ENCODE results near the gene C1QTNF9.

The C1QTNF9 gene

GRCh38 chr13:24338721-24339120 lies 29.3 kb downstream of the C1QTNF9 start:
- Histone ChIP-seq H3K9me2 (replicated peaks; ENCODE audit: insufficient read depth, low read length) (no peaks in the 10 kb centered on the region), H2AFZ (ENCODE audit: low read depth, low read length, severe bottlenecking) (no peak overlapping the region), H3F3A (ENCODE audit: insufficient read depth) (no peaks in the 10 kb centered on the region), H3K36me3 (ENCODE audit: low read length) (no peaks in the 10 kb centered on the region), H4K20me1 (ENCODE audit: low read depth, low read length) (no peaks in the 10 kb centered on the region), H3K9ac (ENCODE audit: low read length) (no peak overlapping the region), H3K4me2 (ENCODE audit: low read depth, low read length, poor library complexity, severe bottlenecking) (no peak overlapping the region), H3K4me3 (ENCODE audit: insufficient read depth, low read length, poor library complexity, severe bottlenecking) (no peak overlapping the region), H3K27me3 (ENCODE audit: low read length) (no peaks in the 10 kb centered on the region), H3K9me3 (ENCODE audit: insufficient read depth, low read length) (no peaks in the 10 kb centered on the region), H3K79me2 (ENCODE audit: insufficient read depth, low read length) (no peaks in the 10 kb centered on the region), H3K27ac (ENCODE audit: low read depth, low read length) (no peak overlapping the region)
- no peak for TF ChIP-seq CTCF (IDR thresholded peaks at IDR 0.05; ENCODE audit: insufficient read depth, low read length, poor library complexity, severe bottlenecking)

- Histone ChIP-seq H3K27me3 (ENCODE audit: low read length) (no peaks in the 10 kb centered on the region), H3K36me3 (ENCODE audit: low read length) (no peaks in the 10 kb centered on the region), H2AFZ (ENCODE audit: low read depth, low read length, severe bottlenecking) (no peak overlapping the region)
These were observed 30.7 kb downstream of the C1QTNF9 start for GRCh38 chr13:24339937-24340607.

GRCh38 chr13:24340608-24340955 lies 31.2 kb downstream of the C1QTNF9 start:
- no peaks in the 10 kb centered on the region for H3K36me3 ChIP-seq (ENCODE audit: low read length)
- no peaks in the 10 kb centered on the region for H3K9me2 ChIP-seq (replicated peaks; ENCODE audit: insufficient read depth, low read length)
- no peaks in the 10 kb centered on the region for H3F3A ChIP-seq (ENCODE audit: insufficient read depth)
- no peak overlapping the region for H3K4me3 ChIP-seq (ENCODE audit: insufficient read depth, low read length, poor library complexity, severe bottlenecking)
- H4K20me1 ChIP-seq (ENCODE audit: low read depth, low read length), result no peaks in the 10 kb centered on the region
- H2AFZ ChIP-seq (ENCODE audit: low read depth, low read length, severe bottlenecking), result no peak overlapping the region
- H3K4me2 ChIP-seq (ENCODE audit: low read depth, low read length, poor library complexity, severe bottlenecking), result no peak overlapping the region
- H3K9me3 ChIP-seq (ENCODE audit: insufficient read depth, low read length), result no peaks in the 10 kb centered on the region
- TF ChIP-seq CTCF (IDR thresholded peaks at IDR 0.05; ENCODE audit: insufficient read depth, low read length, poor library complexity, severe bottlenecking) (no peak), EZH2phosphoT487 (conservative IDR thresholded peaks at IDR 0.05; ENCODE audit: low read length) (no peak)
- H3K9ac ChIP-seq (ENCODE audit: low read length), result no peak overlapping the region
- H3K27me3 ChIP-seq (ENCODE audit: low read length), result no peaks in the 10 kb centered on the region
- H3K79me2 ChIP-seq (ENCODE audit: insufficient read depth, low read length), result no peaks in the 10 kb centered on the region
- no peak overlapping the region for H3K27ac ChIP-seq (ENCODE audit: low read depth, low read length)

More at GRCh38 chr13:24339937-24340607, 30.7 kb downstream of the C1QTNF9 start:
- Histone ChIP-seq H4K20me1 (ENCODE audit: low read depth, low read length) (no peaks in the 10 kb centered on the region), H3K9me3 (ENCODE audit: insufficient read depth, low read length) (no peaks in the 10 kb centered on the region), H3K4me2 (ENCODE audit: low read depth, low read length, poor library complexity, severe bottlenecking) (no peak overlapping the region), H3K9ac (ENCODE audit: low read length) (no peak overlapping the region), H3K27ac (ENCODE audit: low read depth, low read length) (no peak overlapping the region), H3K4me3 (ENCODE audit: insufficient read depth, low read length, poor library complexity, severe bottlenecking) (no peak overlapping the region), H3K79me2 (ENCODE audit: insufficient read depth, low read length) (no peaks in the 10 kb centered on the region), H3K9me2 (replicated peaks; ENCODE audit: insufficient read depth, low read length) (no peaks in the 10 kb centered on the region), H3F3A (ENCODE audit: insufficient read depth) (no peaks in the 10 kb centered on the region)
- TF ChIP-seq EZH2phosphoT487 (conservative IDR thresholded peaks at IDR 0.05; ENCODE audit: low read length), result no peak
- TF ChIP-seq CTCF (IDR thresholded peaks at IDR 0.05; ENCODE audit: insufficient read depth, low read length, poor library complexity, severe bottlenecking), result no peak
